ENCODE data around the gene CPD. TPM values are rescaled to one million over a fixed set of nuclear protein-coding genes. Genes with fewer than 3 reads are reported as not detected.
"Not testable (repeated sequence)": the region's sequence is repeated elsewhere in the genome, so short reads cannot be mapped to it uniquely, and the experiment has no call there.

The CPD gene
- total RNA-seq, 1 donor from 2014 or later: 33.4 TPM

DNA sequence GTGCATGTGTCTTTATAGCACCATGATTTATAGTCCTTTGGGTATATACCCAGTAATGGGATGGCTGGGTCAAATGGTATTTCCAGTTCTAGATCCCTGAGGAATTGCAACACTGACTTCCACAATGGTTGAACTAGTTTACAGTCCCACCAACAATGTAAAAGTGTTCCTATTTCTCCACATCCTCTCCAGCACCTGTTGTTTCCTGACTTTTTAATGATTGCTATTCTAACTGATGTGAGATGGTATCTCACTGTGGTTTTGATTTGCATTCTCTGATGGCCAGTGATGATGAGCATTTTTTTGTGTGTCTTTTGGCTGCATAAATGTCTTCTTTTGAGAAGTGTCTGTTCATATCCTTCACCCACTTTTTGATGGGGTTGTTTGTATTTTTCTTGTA is 67.9 kb downstream of the CPD start:
- H3K4me1 Mint-ChIP-seq; H3K4me3 Mint-ChIP-seq; H3K9me3 Mint-ChIP-seq; DNase-seq; H3K27me3 Mint-ChIP-seq; intact Hi-C loops (cut with micrococcal nuclease); H3K27ac Mint-ChIP-seq: not testable (repeated sequence)
- peaks cover 29% of the 10 kb centered on the region for H3K36me3 Mint-ChIP-seq (ENCODE audit: low read depth)

DNA sequence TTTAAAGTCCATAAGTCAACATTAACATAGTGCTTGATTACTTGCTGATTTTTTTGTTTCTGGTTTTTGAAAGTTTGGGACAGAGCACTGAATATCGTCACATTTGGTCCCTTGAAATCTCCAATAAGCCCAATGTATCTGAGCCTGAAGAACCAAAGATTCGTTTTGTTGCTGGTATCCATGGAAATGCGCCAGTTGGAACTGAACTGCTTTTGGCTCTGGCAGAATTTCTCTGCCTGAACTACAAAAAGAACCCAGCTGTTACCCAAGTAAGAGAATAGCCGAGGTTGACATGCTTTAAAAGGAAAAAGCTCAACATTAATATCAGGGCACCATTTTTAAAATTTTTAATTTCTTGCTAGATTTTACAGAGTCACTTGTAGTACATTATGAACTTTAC is 70.8 kb downstream of the CPD start:
- no peak overlapping the region for H3K4me3 Mint-ChIP-seq
- DNase-seq: no peak
- no peaks in the 10 kb centered on the region for H3K27me3 Mint-ChIP-seq
- H3K9me3 Mint-ChIP-seq: no peaks in the 10 kb centered on the region
- intact Hi-C loops (cut with micrococcal nuclease): no loop called here
- no peak overlapping the region for H3K27ac Mint-ChIP-seq
- peaks cover 41% of the 10 kb centered on the region for H3K36me3 Mint-ChIP-seq (ENCODE audit: low read depth)
- no peaks in the 10 kb centered on the region for H3K4me1 Mint-ChIP-seq

DNA sequence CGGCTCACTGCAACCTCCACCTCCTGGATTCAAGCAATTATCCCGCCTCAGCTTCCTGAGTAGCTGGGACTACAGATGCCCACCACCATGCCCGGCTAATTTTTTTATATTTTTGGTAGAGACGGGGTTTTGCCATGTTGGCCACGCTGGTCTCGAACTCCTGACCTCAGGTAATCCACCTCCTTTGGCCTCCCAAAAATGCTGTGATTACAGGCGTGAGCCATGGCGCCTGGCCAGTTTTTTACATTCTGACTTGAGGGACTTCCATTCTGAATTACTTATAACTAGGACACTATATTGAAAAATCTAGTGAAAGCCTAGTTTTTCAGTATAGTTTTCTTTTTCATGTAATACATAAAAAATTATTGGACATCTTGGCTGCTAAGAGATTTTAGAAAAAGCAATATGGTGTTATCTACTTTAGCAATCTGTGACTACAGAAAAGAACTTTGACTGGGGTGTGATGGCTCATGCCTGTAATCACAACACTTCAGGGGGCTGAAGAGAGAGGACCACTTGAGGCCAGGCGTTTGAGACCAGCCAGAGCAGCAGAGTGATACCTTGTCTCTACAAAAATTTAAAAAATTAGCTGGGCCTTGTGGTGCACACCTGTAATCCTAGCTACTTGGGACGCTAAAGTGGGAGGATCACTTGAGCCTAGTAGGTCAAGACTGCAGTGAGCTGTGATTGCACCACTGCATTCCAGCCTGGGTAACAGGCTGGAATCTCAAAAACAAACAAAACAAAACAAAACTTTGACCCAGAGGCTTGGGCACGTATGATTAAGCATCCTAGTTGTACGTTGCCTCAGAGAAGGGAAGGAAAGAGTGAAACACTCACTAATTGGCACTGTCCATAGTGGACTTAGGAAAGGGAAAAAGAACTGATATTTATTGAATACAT is 71.6 kb downstream of the CPD start:
- Mint-ChIP-seq H3K4me1 (no peaks in the 10 kb centered on the region), H3K36me3 (ENCODE audit: low read depth) (peaks cover 40% of the 10 kb centered on the region), H3K27me3 (no peaks in the 10 kb centered on the region), H3K4me3 (no peak overlapping the region), H3K27ac (no peak overlapping the region), H3K9me3 (no peaks in the 10 kb centered on the region)
- no peak for DNase-seq
- intact Hi-C loops (cut with micrococcal nuclease): no loop called here

DNA sequence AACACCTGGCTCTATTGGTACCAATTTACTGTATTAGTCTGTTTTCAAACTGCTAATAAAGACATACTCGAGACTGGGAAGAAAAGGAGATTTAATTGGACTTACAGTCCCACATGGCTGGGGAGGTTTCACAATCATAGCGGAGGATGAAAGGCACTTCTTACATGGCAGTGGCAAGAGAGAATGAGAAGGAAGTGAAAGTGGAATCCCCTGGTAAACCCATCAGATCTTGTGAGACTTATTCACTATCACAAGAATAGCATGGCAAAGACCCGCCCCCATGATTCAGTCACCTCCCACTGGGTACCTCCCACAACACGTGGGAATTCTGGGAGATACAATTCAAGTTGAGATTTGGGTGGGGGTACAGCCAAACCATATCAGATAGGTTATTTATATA is 75.9 kb downstream of the CPD start:
- no peak for DNase-seq
- no peaks in the 10 kb centered on the region for H3K9me3 Mint-ChIP-seq
- H3K27ac Mint-ChIP-seq: no peak overlapping the region
- peaks cover 49% of the 10 kb centered on the region for H3K36me3 Mint-ChIP-seq (ENCODE audit: low read depth)
- H3K4me3 Mint-ChIP-seq: no peak overlapping the region
- H3K4me1 Mint-ChIP-seq: no peaks in the 10 kb centered on the region
- intact Hi-C loops (cut with micrococcal nuclease): no loop called here
- no peaks in the 10 kb centered on the region for H3K27me3 Mint-ChIP-seq

DNA sequence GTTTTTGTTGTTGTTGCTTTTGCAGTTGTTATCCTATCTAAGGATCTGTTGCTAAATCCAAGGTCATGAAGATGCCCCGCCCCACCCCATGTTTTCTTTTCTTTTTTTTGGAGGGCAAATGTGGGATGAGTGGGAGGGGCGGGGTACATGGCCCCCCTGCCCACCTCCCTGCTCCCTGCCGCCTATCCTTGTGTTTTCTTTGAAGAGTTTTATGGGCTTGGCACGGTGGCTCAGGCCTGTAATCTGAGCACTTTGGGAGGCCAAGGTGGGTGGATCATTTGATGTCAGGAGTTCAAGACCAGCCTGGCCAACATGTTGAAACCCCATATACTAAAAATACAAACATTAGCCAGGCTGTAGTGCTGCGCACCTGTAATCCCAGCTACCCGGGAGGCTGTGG is 79.6 kb downstream of the CPD start:
- no peak overlapping the region for H3K27ac Mint-ChIP-seq
- H3K4me1 Mint-ChIP-seq: no peaks in the 10 kb centered on the region
- H3K9me3 Mint-ChIP-seq: no peaks in the 10 kb centered on the region
- no peak overlapping the region for H3K4me3 Mint-ChIP-seq
- intact Hi-C loops (cut with micrococcal nuclease): no loop called here
- H3K36me3 Mint-ChIP-seq (ENCODE audit: low read depth): peaks cover 45% of the 10 kb centered on the region
- DNase-seq: no peak
- H3K27me3 Mint-ChIP-seq: no peaks in the 10 kb centered on the region

DNA sequence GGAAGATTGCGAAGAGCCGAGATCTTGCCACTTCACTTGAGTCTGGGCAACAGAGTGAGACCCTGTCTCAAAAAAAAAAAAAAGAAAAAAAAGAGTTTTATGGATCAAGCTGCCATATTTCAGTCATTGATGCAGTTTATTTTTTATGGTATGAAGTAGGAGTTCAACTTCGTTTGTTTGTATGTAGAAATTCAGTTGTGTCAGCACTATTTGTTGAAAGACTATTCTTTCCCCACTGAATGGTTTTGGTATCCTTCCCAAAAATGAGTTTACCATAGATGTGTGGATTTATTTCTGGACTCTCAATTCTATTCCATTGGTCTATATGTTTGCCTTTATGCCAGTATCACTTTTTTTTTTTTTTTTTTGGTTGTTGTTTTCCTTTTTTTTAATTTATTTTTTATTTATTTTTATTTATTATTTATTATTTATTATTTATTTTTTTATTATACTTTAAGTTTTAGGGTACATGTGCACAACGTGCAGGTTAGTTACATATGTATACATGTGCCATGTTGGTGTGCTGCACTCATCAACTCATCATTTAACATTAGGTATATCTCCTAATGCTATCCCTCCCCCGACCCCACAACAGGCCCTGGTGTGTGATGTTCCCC is 80.2 kb downstream of the CPD start:
- intact Hi-C loops (cut with micrococcal nuclease); H3K4me1 Mint-ChIP-seq; H3K27me3 Mint-ChIP-seq; H3K4me3 Mint-ChIP-seq; DNase-seq; H3K9me3 Mint-ChIP-seq; H3K27ac Mint-ChIP-seq: not testable (repeated sequence)
- H3K36me3 Mint-ChIP-seq (ENCODE audit: low read depth): peaks cover 45% of the 10 kb centered on the region

DNA sequence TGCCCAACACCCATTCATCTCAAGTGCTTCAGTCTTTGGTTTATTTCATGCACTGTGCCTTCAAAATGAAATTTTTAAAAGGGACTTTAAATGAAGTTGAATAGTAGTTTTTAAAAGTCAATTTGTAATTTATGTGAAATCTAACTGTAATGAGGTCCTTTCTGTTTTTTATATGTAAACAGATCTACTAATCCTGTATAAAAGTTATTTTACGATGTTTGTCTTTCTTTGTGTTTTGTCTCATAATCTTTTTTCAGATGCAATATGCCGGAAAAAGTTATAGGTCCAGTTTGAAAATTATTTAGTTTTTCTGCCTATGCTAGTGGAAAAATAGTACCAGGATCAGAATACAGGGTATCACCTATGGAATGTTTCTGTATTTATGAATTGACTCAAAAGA is 89.7 kb downstream of the CPD start:
- Mint-ChIP-seq H3K27ac (no peak overlapping the region), H3K9me3 (no peaks in the 10 kb centered on the region)
- intact Hi-C loops (cut with micrococcal nuclease): no loop called here

DNA sequence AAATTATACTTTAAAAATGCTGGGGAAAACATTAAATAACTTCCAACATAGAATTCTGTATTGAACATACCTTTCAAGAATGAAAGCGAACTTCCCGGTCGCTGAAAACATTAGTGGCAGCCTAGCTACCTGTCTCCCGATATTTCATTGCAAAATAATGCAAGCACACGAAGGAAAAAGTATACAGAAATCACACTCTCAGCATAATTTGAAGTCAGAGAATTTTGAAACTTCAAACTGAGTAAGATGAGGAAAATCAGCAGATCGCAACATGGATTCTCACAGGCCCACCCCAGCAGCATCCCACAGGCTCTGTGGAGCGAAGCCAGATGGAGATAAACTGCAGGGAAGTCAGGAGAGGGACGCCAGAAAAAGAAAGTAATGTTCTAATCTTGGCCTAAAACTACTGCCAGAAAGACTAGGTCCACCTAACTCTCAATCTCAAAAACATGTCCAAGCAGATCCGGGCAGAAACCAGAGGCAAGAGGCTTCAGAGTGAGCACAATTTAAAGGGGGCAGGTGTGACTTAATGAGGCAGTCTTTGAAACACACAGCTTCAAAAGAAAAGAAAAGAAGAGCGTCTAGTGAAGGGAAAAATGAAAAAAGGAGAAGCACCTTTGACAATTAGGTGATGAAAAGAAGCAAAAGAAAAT is 93.6 kb downstream of the CPD start:
- no peak for DNase-seq
- Mint-ChIP-seq H3K9me3 (no peaks in the 10 kb centered on the region), H3K27ac (no peak overlapping the region), H3K4me3 (no peak overlapping the region), H3K36me3 (ENCODE audit: low read depth) (peaks cover 2% of the 10 kb centered on the region), H3K27me3 (peaks cover 2% of the 10 kb centered on the region), H3K4me1 (peaks cover 14% of the 10 kb centered on the region)
- intact Hi-C loops (cut with micrococcal nuclease): loop anchor here (10.0 kb wide), 1 partner anchor 348 kb away; no protein-coding TSS in a partner anchor

More for the DNA sequence above, 89.7 kb downstream of the CPD start:
- Mint-ChIP-seq H3K27me3 (peaks cover 2% of the 10 kb centered on the region), H3K36me3 (ENCODE audit: low read depth) (peaks cover 5% of the 10 kb centered on the region), H3K4me3 (no peak overlapping the region), H3K4me1 (no peaks in the 10 kb centered on the region)
- DNase-seq: no peak

DNA sequence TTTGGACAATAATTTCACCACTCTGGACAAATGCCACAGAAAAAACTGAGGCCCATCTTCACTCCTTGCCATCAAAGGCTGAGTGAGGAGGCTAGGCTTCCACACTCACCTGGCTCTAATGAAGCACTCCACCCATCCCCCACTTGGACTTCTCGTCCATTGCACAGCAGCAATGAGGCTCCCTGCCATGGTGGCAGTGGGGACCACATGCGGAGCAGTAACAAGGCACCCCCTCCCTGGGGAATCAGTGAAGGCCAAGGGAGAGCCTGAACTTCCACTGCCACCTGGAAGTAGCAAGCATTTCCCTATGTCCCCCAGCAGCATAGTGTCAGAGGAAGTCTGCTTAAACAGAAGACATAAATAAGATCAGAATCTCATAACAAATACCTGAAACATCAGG is 96.5 kb downstream of the CPD start:
- intact Hi-C loops (cut with micrococcal nuclease): loop anchor here (5.0 to 10.0 kb wide), 2 partner anchors 98 to 350 kb away; partner anchors contain the start of gene CPD
- Mint-ChIP-seq H3K27me3 (peaks cover 2% of the 10 kb centered on the region), H3K4me3 (no peak overlapping the region), H3K36me3 (ENCODE audit: low read depth) (peaks cover 12% of the 10 kb centered on the region), H3K9me3 (no peaks in the 10 kb centered on the region), H3K27ac (no peak overlapping the region), H3K4me1 (peaks cover 26% of the 10 kb centered on the region)
- no peak for DNase-seq

DNA sequence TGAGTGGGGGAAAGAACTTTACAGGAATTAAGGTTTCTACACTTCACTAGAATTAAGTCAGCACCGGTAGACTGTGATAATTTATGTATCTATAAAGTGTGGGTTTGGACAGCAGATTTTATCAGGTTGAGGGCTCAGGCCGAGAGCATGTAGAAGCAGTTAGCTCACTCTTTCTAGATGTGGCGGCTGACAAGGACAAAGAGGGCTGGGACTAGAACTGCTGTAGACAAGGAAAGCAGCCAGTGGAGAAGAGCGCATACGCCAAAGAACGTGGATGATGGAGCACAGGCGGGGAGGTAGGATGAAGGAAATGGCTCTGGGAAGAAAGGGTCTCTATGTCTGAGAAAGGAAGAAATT is 98.0 kb downstream of the CPD start:
- Mint-ChIP-seq H3K27ac (peak overlapping the region; percentile 94), H3K4me3 (peak overlapping the region; percentile 99), H3K9me3 (no peaks in the 10 kb centered on the region), H3K4me1 (peaks cover 29% of the 10 kb centered on the region), H3K36me3 (ENCODE audit: low read depth) (peaks cover 22% of the 10 kb centered on the region), H3K27me3 (peaks cover 2% of the 10 kb centered on the region)
- intact Hi-C loops (cut with micrococcal nuclease): loop anchor here (2.0 to 10.0 kb wide), 3 partner anchors 99 to 352 kb away; partner anchors contain the start of gene CPD
- no peak for DNase-seq

DNA sequence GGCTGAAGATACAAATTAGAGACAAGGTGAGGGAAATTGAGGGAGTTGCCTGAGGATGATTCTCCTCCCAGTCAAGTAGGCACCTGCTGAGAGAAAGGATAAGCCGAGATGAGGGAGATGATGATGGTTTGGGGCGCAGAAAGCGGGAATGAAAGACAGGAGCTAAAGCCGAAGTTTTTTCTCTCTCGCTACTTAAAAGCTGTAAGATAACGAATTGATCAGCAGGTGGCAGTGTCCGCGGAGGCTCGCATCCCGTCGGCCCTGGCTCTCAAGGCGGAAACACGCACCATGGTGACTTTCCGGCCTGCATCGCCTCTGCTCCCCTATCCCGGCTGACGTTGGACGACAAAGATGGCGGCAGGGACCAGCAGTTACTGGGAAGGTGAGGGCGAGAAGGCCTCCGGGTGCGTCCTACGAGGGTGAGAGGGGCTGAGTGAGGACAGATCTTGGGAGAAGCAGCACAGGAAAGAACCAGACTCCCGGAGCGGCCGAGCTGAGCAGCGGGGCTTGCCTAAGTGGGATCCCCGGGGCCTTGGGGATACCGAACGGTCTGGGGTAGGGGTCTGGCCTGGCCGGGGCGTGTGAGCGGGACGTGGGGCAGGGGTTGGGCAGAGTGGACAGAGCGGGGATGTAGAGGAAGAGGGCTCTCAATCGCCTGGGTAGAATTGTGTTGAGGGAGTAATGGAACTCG is 98.5 kb downstream of the CPD start, which contains the start of gene GOSR1:
GOSR1 (plus strand) TSS at position 326 of the 691 bp plus-strand sequence; CDS start at position 352, 26 bp downstream.
- peak; percentile 97 for DNase-seq
- Mint-ChIP-seq H3K27ac (peak within 1 kb of the TSS; percentile 94), H3K36me3 (ENCODE audit: low read depth) (peaks cover 24% of the 10 kb centered on the region), H3K4me3 (peak within 1 kb of the TSS; percentile 99), H3K4me1 (peaks cover 29% of the 10 kb centered on the region), H3K27me3 (peaks cover 2% of the 10 kb centered on the region), H3K9me3 (no peaks in the 10 kb centered on the region)
- intact Hi-C loops (cut with micrococcal nuclease): loop anchor here (2.0 to 10.0 kb wide), 3 partner anchors 100 to 352 kb away; partner anchors contain the start of gene CPD

DNA sequence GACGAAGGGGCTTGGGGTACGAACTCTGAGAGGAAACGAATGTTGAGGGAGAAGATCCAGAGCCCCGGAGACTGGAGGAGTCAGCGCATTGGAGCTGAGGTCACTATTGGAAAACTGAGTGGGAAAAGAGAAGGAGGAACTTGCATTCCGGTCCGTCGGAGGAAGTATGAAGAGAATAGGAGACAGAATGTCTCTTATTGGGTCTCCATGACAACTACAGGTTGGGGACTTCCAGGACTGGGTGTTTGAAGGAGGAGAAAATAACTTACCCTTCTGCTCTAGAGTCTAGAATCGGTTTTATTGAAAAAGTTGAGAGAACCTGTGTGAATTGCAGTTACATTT is 99.0 kb downstream of the CPD start:
- Mint-ChIP-seq H3K9me3 (no peaks in the 10 kb centered on the region), H3K27me3 (peaks cover 2% of the 10 kb centered on the region), H3K27ac (peak overlapping the region; percentile 94), H3K4me3 (peak overlapping the region; percentile 99), H3K4me1 (peaks cover 30% of the 10 kb centered on the region), H3K36me3 (ENCODE audit: low read depth) (peaks cover 27% of the 10 kb centered on the region)
- intact Hi-C loops (cut with micrococcal nuclease): loop anchor here (2.0 to 10.0 kb wide), 3 partner anchors 100 to 353 kb away; partner anchors contain the start of gene CPD
- no peak for DNase-seq

DNA sequence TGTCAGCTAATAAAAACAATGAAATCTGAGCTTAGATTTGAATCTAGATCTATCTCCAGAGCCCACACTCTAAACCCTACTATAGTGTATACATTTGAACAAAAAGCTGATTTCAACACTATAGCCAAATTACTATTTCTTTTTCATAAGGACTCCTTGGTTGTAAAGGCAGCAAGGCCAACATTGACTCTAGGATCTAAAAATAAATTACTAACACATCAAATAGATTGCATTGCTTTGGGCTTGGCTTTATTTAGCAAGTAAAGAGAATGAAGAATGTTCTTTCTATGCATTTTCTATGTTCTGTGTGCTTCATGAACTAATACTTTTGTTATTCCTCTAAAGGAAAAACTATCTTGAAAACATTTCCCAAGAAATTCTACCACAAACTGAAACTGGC is 103.8 kb downstream of the CPD start:
- intact Hi-C loops (cut with micrococcal nuclease): no loop called here
- no peak overlapping the region for H3K4me3 Mint-ChIP-seq
- peaks cover 17% of the 10 kb centered on the region for H3K4me1 Mint-ChIP-seq
- H3K27me3 Mint-ChIP-seq: no peaks in the 10 kb centered on the region
- no peak overlapping the region for H3K27ac Mint-ChIP-seq
- no peaks in the 10 kb centered on the region for H3K9me3 Mint-ChIP-seq
- H3K36me3 Mint-ChIP-seq (ENCODE audit: low read depth): peaks cover 62% of the 10 kb centered on the region
- DNase-seq: no peak

All from activated CD4-positive, alpha-beta T cell treated with anti-CD3 and anti-CD28 coated beads, Interleukin-2, amount 10 ng/mL, durations not matched to agents 24 days and 14 days (primary cell).